ENCODE measurements around the gene BCL6.

The BCL6 gene

GRCh38 chr3:187708696-187709095 is 36.6 kb downstream of the BCL6 start:
- Histone ChIP-seq H3K4me2 (ENCODE audit: low read length) (no peak overlapping the region), H3K79me2 (ENCODE audit: control insufficient read depth, low read length) (no peaks in the 10 kb centered on the region), H3K27me3 (ENCODE audit: control insufficient read depth, low read length) (no peaks in the 10 kb centered on the region), H3K9me3 (ENCODE audit: control insufficient read depth, insufficient read depth, low read length) (no peaks in the 10 kb centered on the region), H3F3A (ENCODE audit: control insufficient read depth, insufficient read depth) (no peaks in the 10 kb centered on the region), H3K27ac (ENCODE audit: low read depth, low read length) (no peak overlapping the region), H4K20me1 (ENCODE audit: control insufficient read depth, insufficient read depth, low read depth, low read length) (no peaks in the 10 kb centered on the region), H3K9me2 (replicated peaks; ENCODE audit: control insufficient read depth, low read length) (no peaks in the 10 kb centered on the region), H3K36me3 (ENCODE audit: control insufficient read depth, low read length) (no peaks in the 10 kb centered on the region), H3K4me3 (ENCODE audit: low read length) (no peak overlapping the region), H3K4me1 (ENCODE audit: control insufficient read depth, low read length) (no peaks in the 10 kb centered on the region)
- TF ChIP-seq CTCF (IDR thresholded peaks at IDR 0.05; ENCODE audit: low read depth, low read length, poor library complexity, severe bottlenecking) (no peak), EZH2phosphoT487 (IDR thresholded peaks at IDR 0.05; ENCODE audit: borderline replicate concordance, low read length) (no peak)

GRCh38 chr3:187706971-187707370 is 38.3 kb downstream of the BCL6 start:
- Histone ChIP-seq H3K4me1 (ENCODE audit: control insufficient read depth, low read length) (no peaks in the 10 kb centered on the region), H3K79me2 (ENCODE audit: control insufficient read depth, low read length) (no peaks in the 10 kb centered on the region), H4K20me1 (ENCODE audit: control insufficient read depth, insufficient read depth, low read depth, low read length) (no peaks in the 10 kb centered on the region), H3K36me3 (ENCODE audit: control insufficient read depth, low read length) (no peaks in the 10 kb centered on the region), H3K27me3 (ENCODE audit: control insufficient read depth, low read length) (no peaks in the 10 kb centered on the region), H3K9me3 (ENCODE audit: control insufficient read depth, insufficient read depth, low read length) (no peaks in the 10 kb centered on the region), H3K4me2 (ENCODE audit: low read length) (no peak overlapping the region), H3F3A (ENCODE audit: control insufficient read depth, insufficient read depth) (no peaks in the 10 kb centered on the region), H3K4me3 (ENCODE audit: low read length) (no peak overlapping the region), H3K9me2 (replicated peaks; ENCODE audit: control insufficient read depth, low read length) (no peaks in the 10 kb centered on the region), H3K27ac (ENCODE audit: low read depth, low read length) (no peak overlapping the region)
- TF ChIP-seq CTCF (IDR thresholded peaks at IDR 0.05; ENCODE audit: low read depth, low read length, poor library complexity, severe bottlenecking) (no peak), EZH2phosphoT487 (IDR thresholded peaks at IDR 0.05; ENCODE audit: borderline replicate concordance, low read length) (no peak)

GRCh38 chr3:187705164-187705563 is 40.1 kb downstream of the BCL6 start:
- Histone ChIP-seq H3K4me3 (ENCODE audit: low read length) (no peak overlapping the region), H3K9me2 (replicated peaks; ENCODE audit: control insufficient read depth, low read length) (no peaks in the 10 kb centered on the region), H3K36me3 (ENCODE audit: control insufficient read depth, low read length) (no peaks in the 10 kb centered on the region), H3K4me2 (ENCODE audit: low read length) (no peak overlapping the region), H3K27ac (ENCODE audit: low read depth, low read length) (no peak overlapping the region), H3K79me2 (ENCODE audit: control insufficient read depth, low read length) (no peaks in the 10 kb centered on the region), H3K27me3 (ENCODE audit: control insufficient read depth, low read length) (no peaks in the 10 kb centered on the region), H3K9me3 (ENCODE audit: control insufficient read depth, insufficient read depth, low read length) (no peaks in the 10 kb centered on the region), H4K20me1 (ENCODE audit: control insufficient read depth, insufficient read depth, low read depth, low read length) (no peaks in the 10 kb centered on the region), H3K4me1 (ENCODE audit: control insufficient read depth, low read length) (no peaks in the 10 kb centered on the region), H3F3A (ENCODE audit: control insufficient read depth, insufficient read depth) (no peaks in the 10 kb centered on the region)
- no peak for TF ChIP-seq CTCF (IDR thresholded peaks at IDR 0.05; ENCODE audit: low read depth, low read length, poor library complexity, severe bottlenecking)
- TF ChIP-seq EZH2phosphoT487 (IDR thresholded peaks at IDR 0.05; ENCODE audit: borderline replicate concordance, low read length) = no peak
